Suprapubic skin (tissue), 4 donors: Measurements from ENCODE around the gene PARVG. TPM values are rescaled to one million over a fixed set of nuclear protein-coding genes. Genes with fewer than 3 reads are reported as not detected.
A peak's percentile ranks its signal among the peaks of the same experiment; 100 is the strongest.

Experiments used
- DNase-seq, 2 donors: peaks; one replicate each; pipeline ENCODE4 v3.0.0-alpha.2; 2019; ENCODE audit warnings: low spot score in 2 of 2
- H3K27ac ChIP-seq: fragments of 200-600 bp; sonication (generic); one replicate; pipeline ENCODE4 v1.5.1; 2019
- H3K27me3 ChIP-seq: fragments of 200-600 bp; sonication (generic); one replicate; pipeline ENCODE4 v1.5.1; 2019
- H3K36me3 ChIP-seq: fragments of 200-600 bp; sonication (generic); one replicate; pipeline ENCODE4 v1.5.1; 2019
- H3K4me1 ChIP-seq: fragments of 200-600 bp; sonication (generic); one replicate; pipeline ENCODE4 v1.5.1; 2019
- H3K4me3 ChIP-seq: fragments of 200-600 bp; sonication (generic); one replicate; pipeline ENCODE4 v1.5.1; 2019; ENCODE audit warnings: mild to moderate bottlenecking
- H3K9me3 ChIP-seq: fragments of 200-600 bp; sonication (generic); one replicate; pipeline ENCODE4 v1.5.1; 2019
- CTCF ChIP-seq, 2 donors: fragments of 200-600 bp in 1 of 2; fragments of 450-650 bp in 1 of 2; sonication (generic) in 1 of 2; IDR thresholded peaks; one replicate each; pipeline ENCODE4 v1.5.1; 2016 to 2019; ENCODE audit warnings: antibody characterized with exemption in 2 of 2, mild to moderate bottlenecking in 1 of 2, moderate library complexity in 1 of 2
- EP300 ChIP-seq: sonication (generic); formaldehyde crosslinking; IDR thresholded peaks from one replicate; pipeline ENCODE4 v1.6.1; 2017; ENCODE audit warnings: antibody characterized with exemption
- POLR2A ChIP-seq, 2 donors: fragments of 450-650 bp; IDR thresholded peaks; one replicate each; pipeline ENCODE4 v1.6.1; 2017; ENCODE audit warnings: antibody characterized with exemption in 2 of 2, mild to moderate bottlenecking in 2 of 2, moderate library complexity in 2 of 2
- POLR2AphosphoS5 ChIP-seq, 3 donors: sonication (generic); formaldehyde crosslinking; IDR thresholded peaks; one replicate each; pipeline ENCODE4 v1.6.1; 2017; ENCODE audit warnings: antibody characterized with exemption in 3 of 3
- WGBS: methylation state at CpG from one replicate; pipeline ENCODE4 v1.1.5; 2018; 5-methylcytosine and 5-hydroxymethylcytosine counted together
- total RNA-seq, 4 donors: library from RNA; depleted of rRNA; stranded (reverse); fragments of >200 nt; gene quantifications; one replicate each; pipeline ENCODE4 v1.1.0, GENCODE V29; 2016

PARVG gene
- total RNA-seq, 4 donors from 2014 or later = 1.6 to 17.1 (median 3.2) TPM

GRCh38 chr22:44207173-44207980 lies 26.7 kb downstream of the PARVG start:
- 81% methylated on average over 14 of the region's 16 CpGs for WGBS
- Histone ChIP-seq H3K27ac (no peak overlapping the region), H3K4me3 (no peak overlapping the region), H3K4me1 (peaks cover under 1% of the 10 kb centered on the region), H3K9me3 (no peaks in the 10 kb centered on the region), H3K36me3 (no peaks in the 10 kb centered on the region), H3K27me3 (peaks cover 5% of the 10 kb centered on the region)
- no peak for TF ChIP-seq EP300
- no peak for TF ChIP-seq CTCF (IDR thresholded peaks at IDR 0.05)
- TF ChIP-seq POLR2AphosphoS5 (IDR thresholded peaks at IDR 0.05) = no peak
- no peak for TF ChIP-seq POLR2A (IDR thresholded peaks at IDR 0.05)
- peak; percentile 53 to 54 for DNase-seq

GRCh38 chr22:44207981-44208317 lies 27.2 kb downstream of the PARVG start:
- Histone ChIP-seq H3K9me3 (no peaks in the 10 kb centered on the region), H3K27ac (no peak overlapping the region), H3K36me3 (no peaks in the 10 kb centered on the region), H3K4me1 (peaks cover 5% of the 10 kb centered on the region), H3K4me3 (no peak overlapping the region), H3K27me3 (no peaks in the 10 kb centered on the region)
- DNase-seq = peak in 1 of 2 donors; percentile 31
- WGBS = 81% methylated on average over 4 of the region's 4 CpGs
- TF ChIP-seq POLR2AphosphoS5 (IDR thresholded peaks at IDR 0.05) = no peak
- TF ChIP-seq POLR2A (IDR thresholded peaks at IDR 0.05) = no peak
- TF ChIP-seq EP300 = no peak
- TF ChIP-seq CTCF (IDR thresholded peaks at IDR 0.05) = no peak

GRCh38 chr22:44209343-44209742 lies 28.6 kb downstream of the PARVG start:
- WGBS = 93% methylated on average over 3 of the region's 3 CpGs
- no peak for DNase-seq
- no peaks in the 10 kb centered on the region for H3K36me3 ChIP-seq

GRCh38 chr22:44210722-44211121 lies 30.0 kb downstream of the PARVG start:
- Histone ChIP-seq H3K27ac (no peak overlapping the region), H3K4me1 (peaks cover 5% of the 10 kb centered on the region), H3K9me3 (peaks cover 5% of the 10 kb centered on the region), H3K27me3 (no peaks in the 10 kb centered on the region), H3K4me3 (no peak overlapping the region), H3K36me3 (no peaks in the 10 kb centered on the region)
- DNase-seq = no peak
- 79% methylated on average over 4 of the region's 4 CpGs for WGBS
- TF ChIP-seq EP300 (no peak), POLR2AphosphoS5 (IDR thresholded peaks at IDR 0.05) (no peak), CTCF (IDR thresholded peaks at IDR 0.05) (no peak), POLR2A (IDR thresholded peaks at IDR 0.05) (no peak)

More at GRCh38 chr22:44209343-44209742, 28.6 kb downstream of the PARVG start:
- no peak overlapping the region for H3K27ac ChIP-seq
- TF ChIP-seq POLR2A (IDR thresholded peaks at IDR 0.05) (no peak), CTCF (IDR thresholded peaks at IDR 0.05) (no peak), EP300 (no peak), POLR2AphosphoS5 (IDR thresholded peaks at IDR 0.05) (no peak)
- peaks cover 5% of the 10 kb centered on the region for H3K4me1 ChIP-seq
- H3K27me3 ChIP-seq = no peaks in the 10 kb centered on the region
- H3K9me3 ChIP-seq = no peaks in the 10 kb centered on the region
- no peak overlapping the region for H3K4me3 ChIP-seq

GRCh38 chr22:44211256-44211945 lies 30.7 kb downstream of the PARVG start:
- DNase-seq = no peak
- H3K4me3 ChIP-seq = no peak overlapping the region
- WGBS = 50% methylated on average over 6 of the region's 6 CpGs
- H3K4me1 ChIP-seq = peaks cover 5% of the 10 kb centered on the region
- no peaks in the 10 kb centered on the region for H3K36me3 ChIP-seq
- peak overlapping the region; percentile 45 for H3K27ac ChIP-seq
- no peaks in the 10 kb centered on the region for H3K27me3 ChIP-seq
- no peak for TF ChIP-seq CTCF (IDR thresholded peaks at IDR 0.05)
- TF ChIP-seq POLR2A (IDR thresholded peaks at IDR 0.05) = no peak
- TF ChIP-seq POLR2AphosphoS5 (IDR thresholded peaks at IDR 0.05) = no peak
- TF ChIP-seq EP300 = no peak
- H3K9me3 ChIP-seq = peaks cover 5% of the 10 kb centered on the region
